Epithelial cell of proximal tubule (primary cell): ENCODE measurements around the gene EIF2B4. TPM values are rescaled to one million over a fixed set of nuclear protein-coding genes. Genes with fewer than 3 reads are reported as not detected.
"Not testable (repeated sequence)": the region's sequence is repeated elsewhere in the genome, so short reads cannot be mapped to it uniquely, and the experiment has no call there.

Source experiments
- DNase-seq: peaks from one replicate; pipeline ENCODE4 v3.0.0-alpha.2; 2011; ENCODE audit warnings: low read depth
- H3K4me3 ChIP-seq: 2 replicates; pipeline ENCODE4 v1.5.1; 2011; ENCODE audit warnings: low read depth, mild to moderate bottlenecking, low read length
- CTCF ChIP-seq: conservative IDR thresholded peaks from 2 replicates; pipeline ENCODE4 v1.5.1; 2012; ENCODE audit warnings: low read depth, mild to moderate bottlenecking, low read length
- total RNA-seq: library from RNA; depleted of rRNA; stranded (reverse); fragments of >200 nt; gene quantifications from 2 replicates; pipeline ENCODE4 v1.2.3, GENCODE V29; 2015

The EIF2B4 gene
- total RNA-seq, 1 donor from 2014 or later: 35.5 TPM

GRCh38 chr2:27353762-27354596, 16.2 kb downstream of the EIF2B4 start:
- no peak overlapping the region for H3K4me3 ChIP-seq
- no peak for DNase-seq
- no peak for TF ChIP-seq CTCF

- not testable (repeated sequence) for H3K4me3 ChIP-seq, DNase-seq
These were observed 16.8 kb downstream of the EIF2B4 start for GRCh38 chr2:27353386-27353761.

GRCh38 chr2:27351802-27352598, 18.1 kb downstream of the EIF2B4 start:
- H3K4me3 ChIP-seq: no peak overlapping the region
- DNase-seq: no peak
- TF ChIP-seq CTCF: no peak

- no peak for TF ChIP-seq CTCF
- H3K4me3 ChIP-seq: no peak overlapping the region
- no peak for DNase-seq
These were observed 19.9 kb downstream of the EIF2B4 start for GRCh38 chr2:27350106-27350693.

- no peak for DNase-seq
- no peak overlapping the region for H3K4me3 ChIP-seq
- no peak for TF ChIP-seq CTCF
These were observed 22.5 kb downstream of the EIF2B4 start for GRCh38 chr2:27347641-27348040.

- no peak for TF ChIP-seq CTCF
- no peak overlapping the region for H3K4me3 ChIP-seq
These were observed 34.0 kb downstream of the EIF2B4 start for GRCh38 chr2:27336173-27336572.

GRCh38 chr2:27335311-27335710, 34.8 kb downstream of the EIF2B4 start:
- H3K4me3 ChIP-seq: no peak overlapping the region
- TF ChIP-seq CTCF: no peak
- no peak for DNase-seq

More at GRCh38 chr2:27336173-27336572, 34.0 kb downstream of the EIF2B4 start:
- no peak for DNase-seq
